ENCODE results near the gene RHBDL1.

GRCh38 chr16:667780-668518 lies 7.5 kb upstream of the RHBDL1 start, which contains the start of gene RHOT2:
- TF ChIP-seq CTCF (optimal IDR thresholded peaks at IDR 0.05 in 1 of 3, IDR thresholded peaks at IDR 0.05 in 1 of 3, conservative IDR thresholded peaks at IDR 0.05 in 1 of 3; ENCODE audit: extremely low read depth in 1 of 3, insufficient read depth in 2 of 3, low read length in 3 of 3) (peak; percentile 53 to 91 (median 69)), EZH2 (IDR thresholded peaks at IDR 0.05; ENCODE audit: low read length) (no peak)
